Testis (tissue), 2 donors: ENCODE results near the gene CEMIP.

ENCODE experiments used
- POLR2A ChIP-seq: fragments of 450-650 bp; IDR thresholded peaks from one replicate; pipeline ENCODE4 v1.6.1; 2017; ENCODE audit warnings: antibody characterized with exemption, mild to moderate bottlenecking, moderate library complexity
- TF ChIP-seq, protein P1 (sequence below), 3 experiments: fragments of 450-650 bp in 2 of 3; fragments of 200-600 bp in 1 of 3; sonication (generic) in 1 of 3; IDR thresholded peaks; one replicate each; pipeline ENCODE4 v1.5.1; 2016 to 2019; ENCODE audit warnings: antibody characterized with exemption in 3 of 3, mild to moderate bottlenecking in 2 of 3, moderate library complexity in 1 of 3

DNA sequence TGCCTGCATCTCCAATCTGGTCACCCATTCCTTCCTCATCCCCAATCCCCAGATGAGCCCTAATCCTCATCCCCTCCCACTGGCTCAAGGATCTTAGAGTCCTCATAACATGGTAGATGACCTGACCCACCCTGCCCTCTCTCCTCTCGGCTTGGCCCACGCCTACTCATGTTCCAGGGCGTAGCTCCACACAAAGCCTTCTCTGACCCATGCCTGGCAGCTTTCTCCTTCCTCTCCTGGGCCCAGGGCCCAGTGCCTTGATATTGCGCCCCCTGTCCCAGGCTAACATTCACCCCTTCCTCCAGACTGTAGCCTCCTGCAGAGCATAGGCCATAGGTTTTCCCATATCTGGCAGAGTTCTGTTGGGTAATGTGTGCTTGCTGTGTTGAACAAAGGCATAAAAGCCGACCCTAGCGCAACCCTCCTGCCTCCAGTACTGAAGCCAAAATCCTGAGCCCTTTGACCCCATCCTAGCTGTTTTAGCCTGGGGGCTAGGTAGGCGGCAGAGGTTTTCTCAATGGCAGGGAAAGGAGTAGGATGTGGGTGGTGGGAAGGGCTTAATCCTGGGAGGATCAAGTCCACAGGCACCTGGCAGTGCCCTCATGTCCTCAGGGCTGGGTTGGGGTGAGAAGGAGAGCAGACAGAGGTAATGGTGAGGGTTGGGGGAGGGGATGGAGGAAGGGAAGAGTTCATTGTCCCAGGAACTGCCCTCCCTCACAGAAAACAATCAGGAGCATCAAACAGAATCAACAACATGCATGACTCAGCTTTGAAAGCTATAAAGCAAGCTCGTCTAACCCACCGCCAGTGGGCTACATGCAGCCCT is 175.0 kb downstream of the CEMIP start:
- TF ChIP-seq, protein P1, sequence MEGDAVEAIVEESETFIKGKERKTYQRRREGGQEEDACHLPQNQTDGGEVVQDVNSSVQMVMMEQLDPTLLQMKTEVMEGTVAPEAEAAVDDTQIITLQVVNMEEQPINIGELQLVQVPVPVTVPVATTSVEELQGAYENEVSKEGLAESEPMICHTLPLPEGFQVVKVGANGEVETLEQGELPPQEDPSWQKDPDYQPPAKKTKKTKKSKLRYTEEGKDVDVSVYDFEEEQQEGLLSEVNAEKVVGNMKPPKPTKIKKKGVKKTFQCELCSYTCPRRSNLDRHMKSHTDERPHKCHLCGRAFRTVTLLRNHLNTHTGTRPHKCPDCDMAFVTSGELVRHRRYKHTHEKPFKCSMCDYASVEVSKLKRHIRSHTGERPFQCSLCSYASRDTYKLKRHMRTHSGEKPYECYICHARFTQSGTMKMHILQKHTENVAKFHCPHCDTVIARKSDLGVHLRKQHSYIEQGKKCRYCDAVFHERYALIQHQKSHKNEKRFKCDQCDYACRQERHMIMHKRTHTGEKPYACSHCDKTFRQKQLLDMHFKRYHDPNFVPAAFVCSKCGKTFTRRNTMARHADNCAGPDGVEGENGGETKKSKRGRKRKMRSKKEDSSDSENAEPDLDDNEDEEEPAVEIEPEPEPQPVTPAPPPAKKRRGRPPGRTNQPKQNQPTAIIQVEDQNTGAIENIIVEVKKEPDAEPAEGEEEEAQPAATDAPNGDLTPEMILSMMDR (IDR thresholded peaks at IDR 0.05): no peak
- TF ChIP-seq POLR2A: no peak
